ENCODE measurements around the gene DCAF7.

DCAF7 gene

DNA sequence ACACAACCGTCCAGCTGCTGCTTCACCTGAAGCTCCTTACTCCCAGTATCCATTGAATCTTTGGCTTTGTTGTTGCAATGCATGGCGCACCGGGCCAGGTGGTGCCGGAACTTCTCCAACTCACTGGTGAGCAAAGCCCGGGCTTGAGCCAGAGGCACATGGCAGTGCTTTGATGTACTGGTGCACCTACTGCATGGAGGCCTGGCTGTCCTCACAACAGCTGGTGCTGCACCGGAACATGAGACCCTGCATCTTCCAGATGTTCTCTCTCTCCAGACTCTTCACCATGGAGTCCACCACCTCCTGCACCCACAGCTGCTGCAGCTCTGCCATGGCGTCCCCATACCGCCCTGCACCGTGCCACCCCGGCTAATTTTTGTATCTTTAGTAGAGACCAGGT is 60.6 kb downstream of the DCAF7 start:
- TF ChIP-seq, protein P1, sequence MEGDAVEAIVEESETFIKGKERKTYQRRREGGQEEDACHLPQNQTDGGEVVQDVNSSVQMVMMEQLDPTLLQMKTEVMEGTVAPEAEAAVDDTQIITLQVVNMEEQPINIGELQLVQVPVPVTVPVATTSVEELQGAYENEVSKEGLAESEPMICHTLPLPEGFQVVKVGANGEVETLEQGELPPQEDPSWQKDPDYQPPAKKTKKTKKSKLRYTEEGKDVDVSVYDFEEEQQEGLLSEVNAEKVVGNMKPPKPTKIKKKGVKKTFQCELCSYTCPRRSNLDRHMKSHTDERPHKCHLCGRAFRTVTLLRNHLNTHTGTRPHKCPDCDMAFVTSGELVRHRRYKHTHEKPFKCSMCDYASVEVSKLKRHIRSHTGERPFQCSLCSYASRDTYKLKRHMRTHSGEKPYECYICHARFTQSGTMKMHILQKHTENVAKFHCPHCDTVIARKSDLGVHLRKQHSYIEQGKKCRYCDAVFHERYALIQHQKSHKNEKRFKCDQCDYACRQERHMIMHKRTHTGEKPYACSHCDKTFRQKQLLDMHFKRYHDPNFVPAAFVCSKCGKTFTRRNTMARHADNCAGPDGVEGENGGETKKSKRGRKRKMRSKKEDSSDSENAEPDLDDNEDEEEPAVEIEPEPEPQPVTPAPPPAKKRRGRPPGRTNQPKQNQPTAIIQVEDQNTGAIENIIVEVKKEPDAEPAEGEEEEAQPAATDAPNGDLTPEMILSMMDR (IDR thresholded peaks at IDR 0.05; ENCODE audit: insufficient read depth, low read length, missing control alignments) = no peak
- no peak overlapping the region for H3K4me3 ChIP-seq (ENCODE audit: low read depth, low read length)
- no peak for DNase-seq (ENCODE audit: low read depth, low spot score)
- CTCF ChIA-PET = interaction anchor here (1.2 to 13.5 kb wide), 15 partner anchors 9 to 204 kb away, joined by 4 to 398 read pairs (median 17); partner anchors contain the start of genes MAP3K3 and TACO1
- POLR2A ChIA-PET = no interaction called here

- DNase-seq (ENCODE audit: low read depth, low spot score) = no peak
- POLR2A ChIA-PET = interaction anchor here (0.8 kb wide), 1 partner anchor 11 kb away, joined by 4 read pairs; the partner anchor contains the start of gene MAP3K3
- no peak overlapping the region for H3K4me3 ChIP-seq (ENCODE audit: low read depth, low read length)
- TF ChIP-seq, protein P1 (IDR thresholded peaks at IDR 0.05; ENCODE audit: insufficient read depth, low read length, missing control alignments) = no peak
- CTCF ChIA-PET = interaction anchor here (0.6 to 13.5 kb wide), 36 partner anchors 9 to 791 kb away, joined by 3 to 398 read pairs (median 6); partner anchors contain the start of genes CYB561, MAP3K3 and TACO1
Observed at GRCh38 chr17:63611354-63611753, 61.1 kb downstream of the DCAF7 start.

- no peak for DNase-seq (ENCODE audit: low read depth, low spot score)
- TF ChIP-seq, protein P1 (IDR thresholded peaks at IDR 0.05; ENCODE audit: insufficient read depth, low read length, missing control alignments) = no peak
- no peak overlapping the region for H3K4me3 ChIP-seq (ENCODE audit: low read depth, low read length)
- CTCF ChIA-PET = interaction anchor here (2.7 to 13.5 kb wide), 6 partner anchors 7 to 185 kb away, joined by 14 to 398 read pairs (median 42); partner anchors contain the start of genes MAP3K3 and TACO1
- POLR2A ChIA-PET = interaction anchor here (0.7 kb wide), 1 partner anchor 11 kb away, joined by 3 read pairs; no protein-coding TSS in a partner anchor
Observed at GRCh38 chr17:63613663-63614062, 63.4 kb downstream of the DCAF7 start.

- ChIA-PET POLR2A (interaction anchor here (1.0 to 1.2 kb wide), 3 partner anchors 29 to 188 kb away, joined by 3 to 4 read pairs (median 4); no protein-coding TSS in a partner anchor), CTCF (interaction anchor here (0.9 to 4.7 kb wide), 6 partner anchors 9 to 197 kb away, joined by 3 to 55 read pairs (median 4); no protein-coding TSS in a partner anchor)
- DNase-seq (ENCODE audit: low read depth, low spot score) = no peak
- TF ChIP-seq, protein P1 (IDR thresholded peaks at IDR 0.05; ENCODE audit: insufficient read depth, low read length, missing control alignments) = no peak
- peak overlapping the region; percentile 80 for H3K4me3 ChIP-seq (ENCODE audit: low read depth, low read length)
Observed at GRCh38 chr17:63621229-63621683, 71.0 kb downstream of the DCAF7 start.

DNA sequence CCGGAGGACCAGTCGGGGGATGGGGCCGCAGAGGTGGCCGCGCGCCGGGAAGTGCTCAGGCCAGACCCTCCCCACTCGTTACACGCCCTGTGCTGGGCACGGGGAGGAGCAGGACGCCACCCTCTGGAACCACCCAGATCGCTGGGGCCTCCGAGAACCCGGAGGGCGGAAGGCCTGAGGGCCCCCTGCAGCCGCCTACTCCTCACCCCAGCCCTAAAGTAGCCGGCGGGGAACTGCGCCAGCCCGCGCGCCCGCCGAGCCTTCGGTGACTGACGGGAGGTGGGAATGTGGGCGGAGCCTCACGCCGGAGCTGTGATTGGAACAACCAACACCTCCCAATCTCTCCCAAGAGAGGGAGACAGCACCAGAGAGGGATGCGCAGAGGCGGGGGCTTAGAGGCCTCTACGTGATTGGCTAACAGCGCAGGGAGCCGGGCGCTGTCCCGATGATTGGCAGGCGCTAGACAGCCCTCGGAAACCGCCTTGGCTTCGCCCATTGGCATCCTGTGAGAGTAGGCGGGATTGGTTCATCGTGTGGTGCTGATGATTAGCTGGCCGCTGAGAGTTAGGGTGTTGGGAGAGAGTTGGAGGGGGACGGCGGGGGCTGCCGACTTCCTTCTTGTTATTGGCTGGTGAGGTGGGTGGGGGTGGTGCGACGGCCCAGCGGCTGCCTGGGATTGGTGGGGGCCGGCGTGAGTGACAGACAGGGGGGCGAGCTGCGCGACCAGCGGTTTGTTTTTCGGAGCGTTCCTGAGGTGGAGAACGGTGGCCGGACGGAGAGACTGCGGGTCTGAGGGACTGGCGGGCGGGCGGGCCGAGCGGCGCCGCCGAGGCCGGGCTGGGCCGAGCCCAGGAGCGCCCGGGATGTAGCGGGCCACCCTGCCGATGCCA is 71.7 kb downstream of the DCAF7 start, which contains the start of gene MAP3K3:
MAP3K3 (plus strand) TSS at position 734 of the 890 bp plus-strand sequence. CDS start 343 bp downstream, outside the sequence.
- POLR2A ChIA-PET = interaction anchor here (0.6 to 1.2 kb wide), 10 partner anchors 9 to 215 kb away, joined by 3 to 12 read pairs (median 3); no protein-coding TSS in a partner anchor
- peak; percentile 99 for DNase-seq (ENCODE audit: low read depth, low spot score)
- CTCF ChIA-PET = interaction anchor here (0.9 to 4.7 kb wide), 6 partner anchors 8 to 198 kb away, joined by 3 to 55 read pairs (median 4); no protein-coding TSS in a partner anchor
- TF ChIP-seq, protein P1 (IDR thresholded peaks at IDR 0.05; ENCODE audit: insufficient read depth, low read length, missing control alignments) = no peak
- H3K4me3 ChIP-seq (ENCODE audit: low read depth, low read length) = peak within 1 kb of the TSS; percentile 80

All from AG04449 (cell line).